Lung (tissue), 16 donors: ENCODE results near the gene GBA3. TPM values are rescaled to one million over a fixed set of nuclear protein-coding genes. Genes with fewer than 3 reads are reported as not detected.
A peak's percentile ranks its signal among the peaks of the same experiment; 100 is the strongest.

Source experiments
- ATAC-seq: fragments of 200-7000 bp; cut with Tn5 transposase; one replicate; pipeline ENCODE4 v1.9.1; 2020; ENCODE audit warnings: moderate number of reproducible peaks; ENCODE audit not compliant: insufficient read depth, low FRiP score
- DNase-seq, 3 donors: peaks; one replicate each; pipeline ENCODE4 v3.0.0-alpha.2; 2013 to 2017
- H3K27ac ChIP-seq, 2 donors: one replicate each; pipeline ENCODE4 v1.5.1; 2013; ENCODE audit warnings: mild to moderate bottlenecking in 2 of 2, moderate library complexity in 2 of 2, control low read depth in 1 of 2, inconsistent platforms in 1 of 2, low read depth in 1 of 2, low read length in 1 of 2
- H3K27me3 ChIP-seq, 3 donors: one replicate each; pipeline ENCODE4 v1.5.1; 2013; ENCODE audit warnings: low read length in 2 of 3; ENCODE audit not compliant: control insufficient read depth in 3 of 3, insufficient read depth in 3 of 3
- H3K36me3 ChIP-seq, 4 donors: one replicate each; pipeline ENCODE4 v1.5.1; 2013; ENCODE audit warnings: low read length in 4 of 4, mild to moderate bottlenecking in 1 of 4, moderate library complexity in 1 of 4; ENCODE audit not compliant: control insufficient read depth in 4 of 4, insufficient read depth in 4 of 4
- H3K4me1 ChIP-seq, 5 donors: one replicate each; pipeline ENCODE4 v1.5.1; 2013; ENCODE audit warnings: low read length in 5 of 5, mild to moderate bottlenecking in 2 of 5, moderate library complexity in 1 of 5; ENCODE audit not compliant: control insufficient read depth in 5 of 5, insufficient read depth in 5 of 5
- H3K4me3 ChIP-seq: one replicate; pipeline ENCODE4 v1.5.1; 2013; ENCODE audit warnings: mild to moderate bottlenecking, control low read depth, moderate library complexity
- H3K9ac ChIP-seq, 2 donors: one replicate each; pipeline ENCODE4 v1.5.1; 2013; ENCODE audit warnings: low read length in 2 of 2, control low read depth in 1 of 2; ENCODE audit not compliant: insufficient read depth in 1 of 2
- H3K9me3 ChIP-seq, 4 donors: one replicate each; pipeline ENCODE4 v1.5.1; 2013; ENCODE audit warnings: low read length in 3 of 4, mild to moderate bottlenecking in 1 of 4, moderate library complexity in 1 of 4; ENCODE audit not compliant: control insufficient read depth in 4 of 4, insufficient read depth in 3 of 4
- WGBS, 2 donors: extraction: QIAGEN DNeasy Blood & Tissue Kit; methylation state at CpG; one replicate each; pipeline ENCODE4 v1.1.7; 2013; 5-methylcytosine and 5-hydroxymethylcytosine counted together
- long read RNA-seq, 5 donors: transcript quantifications; one replicate each; lab custom pipeline, GENCODE V29; 2026
- polyA plus RNA-seq, 2 donors: library from polyadenylated mRNA; stranded (reverse); fragments of 200-250 nt; gene quantifications; one replicate each; pipeline ENCODE4 v1.2.1, GENCODE V29; 2013
- total RNA-seq, 2 donors: library from RNA; depleted of rRNA in 1 of 2; stranded (reverse); fragments of >200 nt in 1 of 2; gene quantifications; one replicate each; pipeline ENCODE4 v1.2.1, GENCODE V29; 2014 to 2021
- TF ChIP-seq, protein P1 (sequence below): IDR thresholded peaks from 2 replicates; pipeline ENCODE4 v1.5.1; 2012; ENCODE audit warnings: mild to moderate bottlenecking; ENCODE audit errors: control extremely low read depth, extremely low read depth
- donor health status: control.
- donor health status: control.
- donor health status: Bipolar disorder and iron deficiency.
- donor health status: healthy.
- donor health status: DM: yes; HTN: yes; CAD: no.

Gene GBA3
- under 1 TPM; 0.23 to 0.34 TPM for total RNA-seq
- under 1 TPM in 1 of 2 donors, not detected in 1; 0.31 TPM for polyA plus RNA-seq
- long read RNA-seq, donor 1, partial matches to known transcripts = 15 of 15 reads
- long read RNA-seq, donor 1, other reads (novel, unspliced or antisense) = 0 of 15 reads
- long read RNA-seq, donor 2 = 0 reads
- long read RNA-seq, donor 3 = 0 reads
- long read RNA-seq, donor 4 = 0 reads
- long read RNA-seq, donor 5, partial matches to known transcripts = 46 of 46 reads
- long read RNA-seq, donor 5, other reads (novel, unspliced or antisense) = 0 of 46 reads

DNA sequence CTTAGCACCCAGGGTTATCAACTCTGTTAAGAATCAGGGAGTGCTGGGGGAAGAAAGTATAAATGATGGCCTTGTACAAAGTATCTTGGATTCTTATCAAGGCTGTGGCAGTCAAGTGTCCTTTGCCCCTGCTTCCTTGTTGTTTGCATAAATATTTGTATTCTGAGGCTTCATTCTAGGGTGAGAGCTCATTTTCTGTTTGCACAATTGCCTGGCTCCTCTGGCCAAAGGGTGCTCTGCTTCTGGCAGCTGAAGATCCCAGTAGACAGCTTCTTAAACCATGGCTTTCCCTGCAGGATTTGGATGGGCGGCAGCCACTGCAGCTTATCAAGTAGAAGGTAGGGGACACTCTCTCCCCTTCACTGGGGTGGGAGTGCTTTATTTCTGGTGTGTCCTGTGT, at the start of gene GBA3:
GBA3 (plus strand) TSS at position 202 of the 400 bp plus-strand sequence.
- Histone ChIP-seq H3K4me1 (peaks cover 0 to 7% (median 0%) of the 10 kb centered on the region in 5 donors), H3K36me3 (no peaks in the 10 kb centered on the region), H3K27me3 (no peaks in the 10 kb centered on the region), H3K9me3 (peaks cover 0 to 2% (median 0%) of the 10 kb centered on the region in 4 donors), H3K27ac (no peak within 1 kb of the TSS), H3K9ac (no peak within 1 kb of the TSS), H3K4me3 (no peak within 1 kb of the TSS)
- ATAC-seq (no peak), DNase-seq (peak in 1 of 3 donors; percentile 19)
- WGBS, 2 donors = 57 to 75% methylated on average over 1 of the region's 1 CpG
- TF ChIP-seq, protein P1, sequence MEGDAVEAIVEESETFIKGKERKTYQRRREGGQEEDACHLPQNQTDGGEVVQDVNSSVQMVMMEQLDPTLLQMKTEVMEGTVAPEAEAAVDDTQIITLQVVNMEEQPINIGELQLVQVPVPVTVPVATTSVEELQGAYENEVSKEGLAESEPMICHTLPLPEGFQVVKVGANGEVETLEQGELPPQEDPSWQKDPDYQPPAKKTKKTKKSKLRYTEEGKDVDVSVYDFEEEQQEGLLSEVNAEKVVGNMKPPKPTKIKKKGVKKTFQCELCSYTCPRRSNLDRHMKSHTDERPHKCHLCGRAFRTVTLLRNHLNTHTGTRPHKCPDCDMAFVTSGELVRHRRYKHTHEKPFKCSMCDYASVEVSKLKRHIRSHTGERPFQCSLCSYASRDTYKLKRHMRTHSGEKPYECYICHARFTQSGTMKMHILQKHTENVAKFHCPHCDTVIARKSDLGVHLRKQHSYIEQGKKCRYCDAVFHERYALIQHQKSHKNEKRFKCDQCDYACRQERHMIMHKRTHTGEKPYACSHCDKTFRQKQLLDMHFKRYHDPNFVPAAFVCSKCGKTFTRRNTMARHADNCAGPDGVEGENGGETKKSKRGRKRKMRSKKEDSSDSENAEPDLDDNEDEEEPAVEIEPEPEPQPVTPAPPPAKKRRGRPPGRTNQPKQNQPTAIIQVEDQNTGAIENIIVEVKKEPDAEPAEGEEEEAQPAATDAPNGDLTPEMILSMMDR = no peak

DNA sequence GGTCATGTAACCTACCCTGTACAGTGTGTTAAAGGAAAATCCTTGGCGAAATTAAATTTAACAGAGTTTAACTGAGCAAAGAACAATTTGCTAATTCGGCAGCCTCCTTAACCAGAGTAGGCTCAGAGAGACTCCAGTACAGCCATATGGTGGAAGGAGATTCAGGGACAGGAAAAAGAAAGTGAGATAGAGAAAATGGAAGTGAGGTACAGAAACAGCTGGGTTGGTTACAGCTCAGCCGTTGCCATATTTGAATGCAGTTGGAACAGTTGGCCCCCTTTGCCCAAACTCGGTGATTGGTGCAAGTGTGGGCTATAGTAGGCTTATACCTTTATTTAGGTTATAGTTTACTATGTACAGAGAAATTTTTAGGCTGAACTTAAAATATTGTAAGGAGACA, 48.8 kb upstream of the GBA3 start:
- ATAC-seq (no peak), DNase-seq (no peak)
- H3K27ac ChIP-seq = no peak overlapping the region
- TF ChIP-seq, protein P1 = no peak
- 94 to 98% methylated on average over 4 of the region's 4 CpGs for WGBS, 2 donors
- H3K4me1 ChIP-seq = no peaks in the 10 kb centered on the region
- H3K27me3 ChIP-seq = no peaks in the 10 kb centered on the region
- H3K4me3 ChIP-seq = no peak overlapping the region
- H3K9ac ChIP-seq = no peak overlapping the region
- H3K9me3 ChIP-seq = peaks cover 0 to 8% (median under 1%) of the 10 kb centered on the region in 4 donors
- no peaks in the 10 kb centered on the region for H3K36me3 ChIP-seq

DNA sequence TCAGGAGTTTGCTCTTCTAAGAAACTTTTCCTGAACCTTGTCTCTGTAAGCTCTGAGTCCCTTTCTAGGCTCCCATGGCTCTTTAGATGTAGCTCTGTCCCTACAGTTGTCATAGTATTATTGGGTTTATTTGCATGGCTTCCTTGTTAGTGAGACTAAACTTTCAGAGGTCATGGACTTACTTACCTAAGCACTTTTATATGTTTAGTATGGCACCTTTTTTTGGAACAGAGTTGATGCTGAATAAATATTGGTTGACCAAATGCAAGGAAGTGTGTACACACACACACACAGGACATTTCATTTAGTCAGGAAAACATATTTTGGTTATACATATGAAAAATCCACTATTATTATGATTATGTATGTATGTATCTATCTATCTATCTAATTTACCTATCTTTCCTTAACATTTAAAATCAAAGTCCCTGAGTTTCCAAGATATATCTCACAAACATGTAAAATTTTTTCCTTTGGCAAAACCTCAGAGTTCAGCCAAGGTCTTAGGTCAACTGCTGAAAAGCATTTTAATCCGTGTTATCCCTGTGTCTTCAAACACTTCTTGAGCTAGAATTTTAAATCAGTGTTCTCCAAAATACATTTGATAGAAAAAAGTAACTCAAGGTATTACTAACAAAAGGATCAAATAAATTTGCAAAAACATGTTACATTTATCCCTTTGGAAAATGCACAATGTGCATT, 47.1 kb upstream of the GBA3 start:
- Histone ChIP-seq H3K9me3 (peaks cover 0 to 2% (median 0%) of the 10 kb centered on the region in 4 donors), H3K4me1 (no peaks in the 10 kb centered on the region), H3K27ac (no peak overlapping the region), H3K27me3 (no peaks in the 10 kb centered on the region), H3K4me3 (no peak overlapping the region), H3K9ac (no peak overlapping the region), H3K36me3 (no peaks in the 10 kb centered on the region)
- ATAC-seq (no peak), DNase-seq (no peak)
- WGBS, 2 donors = 72 to 73% methylated on average over 1 of the region's 1 CpG
- TF ChIP-seq, protein P1 = no peak
